Stimulated activated CD4-positive, alpha-beta T cell treated with anti-CD3 and anti-CD28 coated beads, Interleukin-12 subunit alpha, Interleukin-12 subunit beta, amount 100 ng/mL, for 4 hours (primary cell): ENCODE data around the gene CFAP20DC.
"Not testable (repeated sequence)": the region's sequence is repeated elsewhere in the genome, so short reads cannot be mapped to it uniquely, and the experiment has no call there.

ENCODE experiments used
- DNase-seq: peaks from one replicate; pipeline ENCODE4 v3.0.0-alpha.2; 2020

CFAP20DC gene

GRCh38 chr3:58725326-58725853, 324.4 kb downstream of the CFAP20DC start:
- no peak for DNase-seq

GRCh38 chr3:58724336-58724735, 325.5 kb downstream of the CFAP20DC start:
- no peak for DNase-seq

GRCh38 chr3:58723173-58723572, 326.7 kb downstream of the CFAP20DC start:
- DNase-seq, result no peak

- DNase-seq, result no peak
Observed at GRCh38 chr3:58722561-58722960, 327.3 kb downstream of the CFAP20DC start.

- DNase-seq, result no peak
Observed at GRCh38 chr3:58720526-58720925, 329.3 kb downstream of the CFAP20DC start.

- no peak for DNase-seq
Observed at GRCh38 chr3:58719684-58720083, 330.1 kb downstream of the CFAP20DC start.

GRCh38 chr3:58713715-58714401, 336.0 kb downstream of the CFAP20DC start:
- DNase-seq, result no peak

- DNase-seq, result no peak
Observed at GRCh38 chr3:58711871-58712270, 338.0 kb downstream of the CFAP20DC start.

GRCh38 chr3:58708983-58709382, 340.8 kb downstream of the CFAP20DC start:
- not testable (repeated sequence) for DNase-seq

- no peak for DNase-seq
Observed at GRCh38 chr3:58708116-58708791, 341.6 kb downstream of the CFAP20DC start.

- DNase-seq, result no peak
Observed at GRCh38 chr3:58707390-58707930, 342.4 kb downstream of the CFAP20DC start.

- DNase-seq, result no peak
Observed at GRCh38 chr3:58706395-58707167, 343.2 kb downstream of the CFAP20DC start.

- DNase-seq, result no peak
Observed at GRCh38 chr3:58704745-58705144, 345.1 kb downstream of the CFAP20DC start.

GRCh38 chr3:58704304-58704703, 345.5 kb downstream of the CFAP20DC start:
- not testable (repeated sequence) for DNase-seq

GRCh38 chr3:58698246-58698645, 351.6 kb downstream of the CFAP20DC start:
- DNase-seq, result no peak

- DNase-seq, result no peak
Observed at GRCh38 chr3:58697561-58697960, 352.3 kb downstream of the CFAP20DC start.

GRCh38 chr3:58696813-58697212, 353.0 kb downstream of the CFAP20DC start:
- not testable (repeated sequence) for DNase-seq

- no peak for DNase-seq
Observed at GRCh38 chr3:58696093-58696492, 353.7 kb downstream of the CFAP20DC start.

GRCh38 chr3:58695284-58695683, 354.5 kb downstream of the CFAP20DC start:
- not testable (repeated sequence) for DNase-seq

- DNase-seq, result no peak
Observed at GRCh38 chr3:58693940-58694850, 355.6 kb downstream of the CFAP20DC start.

GRCh38 chr3:58692484-58692883, 357.3 kb downstream of the CFAP20DC start:
- no peak for DNase-seq
